PC-3 (cell line): ENCODE data around the gene TREML4. TPM values are rescaled to one million over a fixed set of nuclear protein-coding genes. Genes with fewer than 3 reads are reported as not detected.

ENCODE experiments used
- ATAC-seq: fragments of 200-7000 bp; cut with Tn5 transposase; 2 replicates; pipeline ENCODE4 v1.9.1; 2020; ENCODE audit warnings: mild to moderate bottlenecking, moderate library complexity
- BruUV-seq: library from RNA; stranded (reverse); fragments of 400-500 nt; replicated peaks from 2 replicates; lab custom pipeline; 2021; lab: Mats Ljungman, UMichigan
- CTCF ChIA-PET: fragments of 300-600 bp; sonication (Branson Sonifier 250); formaldehyde crosslinking; loops from one replicate; lab custom pipeline; 2022; ENCODE audit warnings: antibody characterized with exemption; lab: Charles Lee
- POLR2A ChIA-PET: fragments of 300-600 bp; sonication (Branson Sonifier 250); formaldehyde crosslinking; loops from one replicate; lab custom pipeline; 2022; ENCODE audit warnings: antibody characterized with exemption; ENCODE audit not compliant: unreplicated experiment; lab: Charles Lee
- DNase-seq: peaks from one replicate; pipeline ENCODE4 v3.0.0-alpha.2; 2015
- H2AFZ ChIP-seq: fragments of 300-600 bp; sonication (generic); 2 replicates; pipeline ENCODE4 v1.6.0; 2016; ENCODE audit warnings: antibody characterized with exemption, low read length
- H3F3A ChIP-seq: fragments of 300-600 bp; sonication (generic); one replicate; pipeline ENCODE4 v1.6.0; 2017; ENCODE audit warnings: antibody characterized with exemption, low read length, control low read depth, mild to moderate bottlenecking; ENCODE audit not compliant: unreplicated experiment
- H3K27ac ChIP-seq: fragments of 300-600 bp; sonication (generic); 2 replicates; pipeline ENCODE4 v1.5.1; 2016; ENCODE audit warnings: mild to moderate bottlenecking, low read length
- H3K27me3 ChIP-seq: fragments of 300-600 bp; sonication (generic); 2 replicates; pipeline ENCODE4 v1.6.1; 2016; ENCODE audit warnings: low read length, mixed read lengths
- H3K36me3 ChIP-seq: fragments of 300-600 bp; sonication (generic); 2 replicates; pipeline ENCODE4 v1.6.1; 2016; ENCODE audit warnings: low read depth, mixed run types, low read length, mixed read lengths
- H3K4me1 ChIP-seq: fragments of 300-600 bp; sonication (generic); 2 replicates; pipeline ENCODE4 v1.5.1; 2016; ENCODE audit warnings: low read length; ENCODE audit not compliant: insufficient read depth
- H3K4me2 ChIP-seq: fragments of 300-600 bp; sonication (generic); 2 replicates; pipeline ENCODE4 v1.6.0; 2016; ENCODE audit warnings: low read length
- H3K4me3 ChIP-seq: fragments of 300-600 bp; sonication (generic); 2 replicates; pipeline ENCODE4 v1.5.1; 2016; ENCODE audit warnings: mild to moderate bottlenecking, low read length, mixed read lengths
- H3K79me2 ChIP-seq: fragments of 300-600 bp; sonication (generic); 2 replicates; pipeline ENCODE4 v1.6.1; 2017; ENCODE audit warnings: low read length, mixed read lengths
- H3K9ac ChIP-seq: fragments of 300-600 bp; sonication (generic); 2 replicates; pipeline ENCODE4 v1.6.0; 2016; ENCODE audit warnings: mild to moderate bottlenecking, low read length
- H3K9me2 ChIP-seq: fragments of 300-600 bp; sonication (generic); replicated peaks from 2 replicates; pipeline ENCODE4 v1.6.1; 2016; ENCODE audit warnings: mixed run types, low read length, mixed read lengths
- H3K9me3 ChIP-seq: fragments of 300-600 bp; sonication (generic); 2 replicates; pipeline ENCODE4 v1.6.1; 2016; ENCODE audit warnings: low read length, mixed read lengths
- H4K20me1 ChIP-seq: fragments of 300-600 bp; sonication (generic); 2 replicates; pipeline ENCODE4 v1.6.1; 2016; ENCODE audit warnings: low read length, mixed read lengths
- EZH2 ChIP-seq: fragments of 300-600 bp; sonication (generic); IDR thresholded peaks from one replicate; pipeline ENCODE4 v1.6.1; 2017; ENCODE audit warnings: antibody characterized with exemption, mild to moderate bottlenecking, low read length; ENCODE audit not compliant: unreplicated experiment
- EZH2phosphoT487 ChIP-seq: fragments of 300-600 bp; sonication (generic); IDR thresholded peaks from 2 replicates; pipeline ENCODE4 v1.6.1; 2018; ENCODE audit warnings: mild to moderate bottlenecking, antibody characterized with exemption, low read length, borderline replicate concordance
- intact Hi-C: fragments of 100-400 bp; cut with micrococcal nuclease; formaldehyde crosslinking; loops from 2 replicates; pipeline ENCODE4 v1.9.0; 2023
- total RNA-seq: library from RNA; depleted of rRNA; stranded (reverse); fragments of >200 nt; gene quantifications from 2 replicates; pipeline ENCODE4 v1.2.3, GENCODE V29; 2014
- TF ChIP-seq, protein P1 (sequence below): fragments of 300-600 bp; sonication (generic); conservative IDR thresholded peaks from 2 replicates; pipeline ENCODE4 v1.5.1; 2017; ENCODE audit warnings: antibody characterized with exemption, low read depth, mild to moderate bottlenecking, low read length

Gene TREML4
- total RNA-seq, 1 experiment from 2014 or later: not detected

DNA sequence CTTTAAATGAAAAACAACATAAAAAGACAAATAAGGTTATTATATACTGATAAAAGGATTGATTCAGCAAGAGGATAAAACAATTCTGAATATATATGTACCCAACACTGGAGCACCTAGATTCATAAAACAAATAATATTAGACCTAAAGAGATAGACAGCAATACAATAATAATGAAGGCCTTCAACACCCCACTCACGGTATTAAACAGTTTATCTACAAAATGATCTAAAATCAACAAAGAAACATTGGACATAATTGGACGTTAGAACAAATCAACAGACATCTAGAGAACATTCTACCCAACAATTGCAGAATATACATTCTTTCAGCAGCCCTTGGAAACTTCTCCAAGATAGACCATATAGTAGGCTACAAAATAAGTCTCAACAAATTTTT, 34.3 kb downstream of the TREML4 start:
- DNase-seq: no peak
- H3K27me3 ChIP-seq: no peaks in the 10 kb centered on the region
- TF ChIP-seq EZH2phosphoT487 (no peak), EZH2 (no peak)
- TF ChIP-seq, protein P1, sequence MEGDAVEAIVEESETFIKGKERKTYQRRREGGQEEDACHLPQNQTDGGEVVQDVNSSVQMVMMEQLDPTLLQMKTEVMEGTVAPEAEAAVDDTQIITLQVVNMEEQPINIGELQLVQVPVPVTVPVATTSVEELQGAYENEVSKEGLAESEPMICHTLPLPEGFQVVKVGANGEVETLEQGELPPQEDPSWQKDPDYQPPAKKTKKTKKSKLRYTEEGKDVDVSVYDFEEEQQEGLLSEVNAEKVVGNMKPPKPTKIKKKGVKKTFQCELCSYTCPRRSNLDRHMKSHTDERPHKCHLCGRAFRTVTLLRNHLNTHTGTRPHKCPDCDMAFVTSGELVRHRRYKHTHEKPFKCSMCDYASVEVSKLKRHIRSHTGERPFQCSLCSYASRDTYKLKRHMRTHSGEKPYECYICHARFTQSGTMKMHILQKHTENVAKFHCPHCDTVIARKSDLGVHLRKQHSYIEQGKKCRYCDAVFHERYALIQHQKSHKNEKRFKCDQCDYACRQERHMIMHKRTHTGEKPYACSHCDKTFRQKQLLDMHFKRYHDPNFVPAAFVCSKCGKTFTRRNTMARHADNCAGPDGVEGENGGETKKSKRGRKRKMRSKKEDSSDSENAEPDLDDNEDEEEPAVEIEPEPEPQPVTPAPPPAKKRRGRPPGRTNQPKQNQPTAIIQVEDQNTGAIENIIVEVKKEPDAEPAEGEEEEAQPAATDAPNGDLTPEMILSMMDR: no peak
- H4K20me1 ChIP-seq: no peaks in the 10 kb centered on the region
- H3F3A ChIP-seq: no peaks in the 10 kb centered on the region
- no peak overlapping the region for H3K9ac ChIP-seq
- no peaks in the 10 kb centered on the region for H3K79me2 ChIP-seq
- no peak overlapping the region for H2AFZ ChIP-seq
- H3K4me1 ChIP-seq: peaks cover 9% of the 10 kb centered on the region
- no peaks in the 10 kb centered on the region; the same call in 1 of the 2 replicates for H3K36me3 ChIP-seq
- ATAC-seq: no peak
- H3K27ac ChIP-seq: no peak overlapping the region
- POLR2A ChIA-PET: no interaction called here
- no TSS peak for BruUV-seq
- no peak overlapping the region for H3K4me3 ChIP-seq
- intact Hi-C loops: no loop called here
- H3K4me2 ChIP-seq: no peak overlapping the region
- H3K9me2 ChIP-seq: no peaks in the 10 kb centered on the region
- CTCF ChIA-PET: no interaction called here
- peaks cover 12% of the 10 kb centered on the region; the same call in 1 of the 2 replicates for H3K9me3 ChIP-seq

DNA sequence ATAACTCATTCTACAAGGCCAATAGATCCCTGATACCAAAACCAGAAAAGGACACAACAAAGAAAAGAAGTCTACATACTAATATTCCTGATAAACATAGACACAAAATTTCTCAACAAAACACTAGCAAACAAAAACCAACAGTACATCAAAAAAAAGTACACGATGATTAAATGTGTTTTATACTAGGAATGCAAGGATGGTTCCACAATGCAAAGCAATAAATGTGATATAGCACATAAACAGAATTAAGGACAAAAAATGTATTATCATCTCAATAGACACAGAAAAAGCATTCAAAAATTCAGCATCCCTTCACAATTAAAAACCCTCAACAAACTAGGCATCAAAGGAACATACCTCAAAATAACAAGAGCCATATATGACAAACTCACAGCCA, 35.1 kb downstream of the TREML4 start:
- no peak for DNase-seq
- intact Hi-C loops: no loop called here
- Histone ChIP-seq H3K4me2 (no peak overlapping the region), H3F3A (no peaks in the 10 kb centered on the region), H3K9me2 (no peaks in the 10 kb centered on the region), H3K4me3 (no peak overlapping the region), H3K36me3 (no peaks in the 10 kb centered on the region; the same call in 1 of the 2 replicates), H3K27me3 (no peaks in the 10 kb centered on the region), H2AFZ (no peak overlapping the region), H3K79me2 (no peaks in the 10 kb centered on the region), H4K20me1 (no peaks in the 10 kb centered on the region), H3K4me1 (peaks cover under 1% of the 10 kb centered on the region; the same call in 1 of the 2 replicates), H3K9me3 (peaks cover 12% of the 10 kb centered on the region; the same call in 1 of the 2 replicates), H3K9ac (no peak overlapping the region), H3K27ac (no peak overlapping the region)
- no peak for TF ChIP-seq EZH2
- TF ChIP-seq, protein P1: no peak
- no peak for TF ChIP-seq EZH2phosphoT487
- BruUV-seq: no TSS peak
- ATAC-seq: no peak
- POLR2A ChIA-PET: no interaction called here
- CTCF ChIA-PET: no interaction called here

DNA sequence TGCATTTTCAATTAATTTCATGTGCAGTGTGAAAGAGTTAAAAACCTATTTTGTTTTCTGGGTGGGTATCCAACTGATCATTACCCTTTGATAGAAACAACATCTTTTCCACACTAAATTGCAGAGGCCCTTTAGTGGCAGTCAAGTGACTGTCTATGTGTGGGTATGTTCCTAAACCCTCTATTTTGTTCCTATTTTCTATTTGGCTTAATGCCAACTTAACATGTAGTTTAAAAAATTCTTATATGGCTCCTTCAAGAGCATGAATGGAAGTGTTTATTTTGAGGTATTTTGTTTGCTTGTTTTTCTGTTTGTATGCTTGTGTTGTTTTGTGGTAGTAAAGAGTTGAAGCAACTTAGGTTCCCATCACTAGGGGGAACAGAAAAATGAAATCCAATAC, 38.4 kb downstream of the TREML4 start:
- Histone ChIP-seq H3K36me3 (no peaks in the 10 kb centered on the region; the same call in 1 of the 2 replicates), H3K27ac (no peak overlapping the region), H3K79me2 (no peaks in the 10 kb centered on the region), H3K4me1 (no peaks in the 10 kb centered on the region), H3K9me2 (no peaks in the 10 kb centered on the region), H3F3A (no peaks in the 10 kb centered on the region), H3K27me3 (no peaks in the 10 kb centered on the region), H3K4me2 (no peak overlapping the region), H3K9me3 (peaks cover 11% of the 10 kb centered on the region; the same call in 1 of the 2 replicates), H4K20me1 (no peaks in the 10 kb centered on the region), H2AFZ (no peak overlapping the region), H3K9ac (no peak overlapping the region), H3K4me3 (no peak overlapping the region)
- POLR2A ChIA-PET: no interaction called here
- CTCF ChIA-PET: no interaction called here
- intact Hi-C loops: no loop called here
- TF ChIP-seq EZH2phosphoT487: no peak
- ATAC-seq (no peak), DNase-seq (no peak)
- BruUV-seq: no TSS peak
